ENCODE data around the gene ATRAID. TPM values are rescaled to one million over a fixed set of nuclear protein-coding genes. Genes with fewer than 3 reads are reported as not detected.
"Not testable (repeated sequence)": the region's sequence is repeated elsewhere in the genome, so short reads cannot be mapped to it uniquely, and the experiment has no call there.

Gene ATRAID
- total RNA-seq, 1 donor from 2014 or later, result 284 TPM

DNA sequence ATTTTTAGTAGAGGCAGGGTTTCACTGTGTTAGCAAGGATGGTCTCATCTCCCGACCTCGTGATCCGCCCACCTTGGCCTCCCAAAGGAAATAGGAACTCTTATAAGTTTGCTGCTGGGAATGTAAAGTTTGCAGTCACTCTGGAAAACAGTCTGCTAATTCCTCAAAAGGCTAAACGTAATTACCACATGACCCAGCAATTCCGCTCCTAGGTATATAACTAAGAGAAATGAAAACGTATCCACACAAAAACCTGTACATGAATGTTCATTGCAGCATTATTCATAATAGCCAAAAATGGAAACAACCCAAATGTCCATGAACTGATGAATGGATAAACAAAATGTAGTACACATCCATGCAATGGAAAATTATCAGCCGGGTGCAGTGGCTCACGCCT is 21.9 kb upstream of the ATRAID start:
- H3K27ac ChIP-seq, result no peak overlapping the region
- no peak overlapping the region for H3K4me3 ChIP-seq
- DNase-seq (ENCODE audit: low spot score in 2 of 2), result no peak
- H3K9me3 ChIP-seq, result no peaks in the 10 kb centered on the region
- H3K36me3 ChIP-seq, result no peaks in the 10 kb centered on the region
- peaks cover 0 to 13% of the 10 kb centered on the region in 2 donors for H3K4me1 ChIP-seq
- TF ChIP-seq, protein P1, sequence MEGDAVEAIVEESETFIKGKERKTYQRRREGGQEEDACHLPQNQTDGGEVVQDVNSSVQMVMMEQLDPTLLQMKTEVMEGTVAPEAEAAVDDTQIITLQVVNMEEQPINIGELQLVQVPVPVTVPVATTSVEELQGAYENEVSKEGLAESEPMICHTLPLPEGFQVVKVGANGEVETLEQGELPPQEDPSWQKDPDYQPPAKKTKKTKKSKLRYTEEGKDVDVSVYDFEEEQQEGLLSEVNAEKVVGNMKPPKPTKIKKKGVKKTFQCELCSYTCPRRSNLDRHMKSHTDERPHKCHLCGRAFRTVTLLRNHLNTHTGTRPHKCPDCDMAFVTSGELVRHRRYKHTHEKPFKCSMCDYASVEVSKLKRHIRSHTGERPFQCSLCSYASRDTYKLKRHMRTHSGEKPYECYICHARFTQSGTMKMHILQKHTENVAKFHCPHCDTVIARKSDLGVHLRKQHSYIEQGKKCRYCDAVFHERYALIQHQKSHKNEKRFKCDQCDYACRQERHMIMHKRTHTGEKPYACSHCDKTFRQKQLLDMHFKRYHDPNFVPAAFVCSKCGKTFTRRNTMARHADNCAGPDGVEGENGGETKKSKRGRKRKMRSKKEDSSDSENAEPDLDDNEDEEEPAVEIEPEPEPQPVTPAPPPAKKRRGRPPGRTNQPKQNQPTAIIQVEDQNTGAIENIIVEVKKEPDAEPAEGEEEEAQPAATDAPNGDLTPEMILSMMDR (IDR thresholded peaks at IDR 0.05), result no peak
- H3K27me3 ChIP-seq, result no peaks in the 10 kb centered on the region
- intact Hi-C loops (cut with DNase I), result loop anchor here (2.0 kb wide), 1 partner anchor 91 kb away; no protein-coding TSS in a partner anchor

DNA sequence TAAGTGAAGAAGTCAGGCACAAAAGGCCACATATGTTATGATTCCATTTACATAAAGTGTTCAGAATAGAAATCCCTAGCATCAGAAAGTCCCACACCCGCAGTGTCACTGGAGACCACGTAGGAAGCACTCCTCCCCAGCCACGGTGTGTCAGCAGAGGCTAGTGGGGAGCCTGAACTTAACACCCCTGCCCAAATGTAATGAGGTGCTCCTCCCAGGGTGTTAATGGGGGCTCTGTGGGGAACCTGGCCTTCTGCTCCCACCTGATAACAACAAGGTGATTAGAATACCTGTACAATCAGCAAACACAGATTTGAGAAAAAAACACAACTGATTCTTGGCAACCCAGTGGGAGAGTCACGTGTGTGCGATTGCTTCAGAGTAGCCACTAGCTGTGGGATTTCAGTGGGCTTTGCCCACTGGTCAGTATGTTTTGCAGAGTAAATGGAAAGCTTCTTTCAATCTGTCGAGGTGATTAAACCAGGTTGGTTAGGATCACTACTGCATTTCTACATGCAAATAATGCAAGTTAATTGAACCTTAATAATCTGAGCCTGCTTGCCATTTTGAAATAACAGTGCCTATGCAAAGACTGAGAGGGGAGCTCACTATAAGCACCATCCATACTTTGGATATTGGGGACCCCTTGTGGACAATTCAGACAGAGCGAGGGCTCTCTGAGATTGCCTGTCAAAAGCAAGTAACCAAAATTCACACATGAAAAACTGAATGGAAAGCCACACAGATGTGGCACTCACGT is 20.6 kb upstream of the ATRAID start:
- no peaks in the 10 kb centered on the region for H3K9me3 ChIP-seq
- no peak for DNase-seq (ENCODE audit: low spot score in 2 of 2)
- no peak overlapping the region for H3K27ac ChIP-seq
- H3K36me3 ChIP-seq, result no peaks in the 10 kb centered on the region
- H3K4me3 ChIP-seq, result no peak overlapping the region
- intact Hi-C loops (cut with DNase I), result loop anchor here (1.0 to 2.0 kb wide), 2 partner anchors 21 to 92 kb away; no protein-coding TSS in a partner anchor
- H3K27me3 ChIP-seq, result no peaks in the 10 kb centered on the region
- peaks cover 0 to under 1% of the 10 kb centered on the region in 2 donors for H3K4me1 ChIP-seq
- TF ChIP-seq, protein P1 (IDR thresholded peaks at IDR 0.05), result peak; percentile 42 to 60 (median 56)

DNA sequence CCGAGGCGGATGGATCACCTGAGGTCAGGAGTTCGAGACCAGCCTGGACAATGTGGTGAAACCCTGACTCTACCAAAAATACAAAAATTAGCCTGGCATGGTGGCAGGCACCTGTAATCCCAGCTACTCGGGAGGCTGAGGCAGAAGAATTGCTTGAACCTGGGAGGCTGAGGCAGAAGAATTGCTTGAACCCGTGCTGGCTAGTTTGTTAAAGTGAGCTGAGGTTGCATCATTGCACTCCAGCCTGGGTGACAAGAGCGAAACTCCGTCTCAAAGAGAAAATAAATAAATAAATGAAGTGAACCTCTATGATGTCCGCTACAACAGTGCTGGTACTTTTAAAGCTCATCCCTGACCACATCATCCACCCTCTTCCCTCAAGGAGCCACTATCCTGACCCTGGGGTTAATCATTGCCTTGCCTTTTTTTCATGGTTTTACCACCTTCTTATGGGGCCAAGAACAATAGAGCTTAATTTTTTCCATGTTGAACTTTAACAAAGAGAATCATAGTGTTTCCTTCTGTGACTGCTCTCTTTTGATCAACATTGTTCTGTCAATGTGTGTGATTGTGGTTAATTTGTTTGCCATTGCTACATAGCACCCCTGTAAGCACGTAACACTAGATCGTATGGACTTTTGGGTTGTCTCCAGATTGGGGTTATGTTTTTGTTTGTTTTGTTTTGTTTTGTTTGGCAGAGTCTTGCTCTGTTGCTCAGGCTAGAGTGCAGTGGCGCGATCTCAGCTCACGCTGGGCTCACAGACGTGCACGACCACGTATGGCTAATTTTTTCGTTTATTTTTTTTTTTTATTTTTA is 17.1 kb upstream of the ATRAID start:
- intact Hi-C loops (cut with DNase I), result no loop called here

DNA sequence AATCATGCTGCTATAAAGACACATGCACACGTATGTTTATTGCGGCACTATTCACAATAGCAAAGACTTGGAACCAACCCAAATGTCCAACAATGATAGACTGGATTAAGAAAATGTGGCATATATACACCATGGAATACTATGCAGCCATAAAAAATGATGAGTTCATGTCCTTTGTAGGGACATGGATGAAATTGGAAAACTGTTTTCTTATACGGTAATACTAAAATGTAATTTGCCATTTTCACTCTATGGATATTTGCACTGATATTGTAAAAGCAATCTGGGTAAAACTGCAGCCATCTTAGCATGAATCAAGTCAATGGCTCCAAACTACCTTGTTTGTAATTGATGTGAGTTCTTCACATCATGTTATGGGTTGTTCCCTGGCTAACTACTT is 16.0 kb upstream of the ATRAID start:
- H3K4me1 ChIP-seq; H3K36me3 ChIP-seq; H3K4me3 ChIP-seq; DNase-seq (ENCODE audit: low spot score in 2 of 2); H3K27ac ChIP-seq; H3K27me3 ChIP-seq; intact Hi-C loops (cut with DNase I); H3K9me3 ChIP-seq: not testable (repeated sequence)

More for the DNA sequence above, 17.1 kb upstream of the ATRAID start:
- no peaks in the 10 kb centered on the region for H3K9me3 ChIP-seq
- H3K4me1 ChIP-seq, result no peaks in the 10 kb centered on the region
- no peak overlapping the region for H3K27ac ChIP-seq
- H3K36me3 ChIP-seq, result no peaks in the 10 kb centered on the region
- DNase-seq (ENCODE audit: low spot score in 2 of 2), result no peak
- TF ChIP-seq, protein P1 (IDR thresholded peaks at IDR 0.05), result no peak
- no peaks in the 10 kb centered on the region for H3K27me3 ChIP-seq
- no peak overlapping the region for H3K4me3 ChIP-seq

DNA sequence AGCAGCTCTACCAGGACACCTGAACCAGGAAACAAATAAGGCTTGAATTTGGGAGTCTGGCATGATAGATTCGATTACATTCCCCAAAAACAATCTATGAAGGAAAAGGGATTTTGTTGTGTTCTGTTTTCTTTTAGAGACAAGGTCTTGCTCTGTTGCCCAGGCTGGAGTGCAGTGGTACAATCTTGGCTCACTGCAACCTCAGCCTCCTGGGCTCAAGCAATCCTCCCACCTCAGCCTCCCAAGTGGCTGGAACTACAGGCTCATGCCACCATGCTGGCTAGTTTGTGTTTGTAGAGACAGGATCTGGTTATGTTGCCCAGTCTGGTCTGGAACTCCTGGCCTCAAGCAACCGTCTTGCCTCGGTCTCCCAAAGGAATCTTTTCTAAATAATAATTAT is 13.8 kb upstream of the ATRAID start:
- H3K36me3 ChIP-seq, result peaks cover 12 to 24% of the 10 kb centered on the region in 2 donors
- H3K4me3 ChIP-seq; intact Hi-C loops (cut with DNase I); H3K27me3 ChIP-seq; H3K4me1 ChIP-seq; H3K27ac ChIP-seq; DNase-seq (ENCODE audit: low spot score in 2 of 2); H3K9me3 ChIP-seq: not testable (repeated sequence)

DNA sequence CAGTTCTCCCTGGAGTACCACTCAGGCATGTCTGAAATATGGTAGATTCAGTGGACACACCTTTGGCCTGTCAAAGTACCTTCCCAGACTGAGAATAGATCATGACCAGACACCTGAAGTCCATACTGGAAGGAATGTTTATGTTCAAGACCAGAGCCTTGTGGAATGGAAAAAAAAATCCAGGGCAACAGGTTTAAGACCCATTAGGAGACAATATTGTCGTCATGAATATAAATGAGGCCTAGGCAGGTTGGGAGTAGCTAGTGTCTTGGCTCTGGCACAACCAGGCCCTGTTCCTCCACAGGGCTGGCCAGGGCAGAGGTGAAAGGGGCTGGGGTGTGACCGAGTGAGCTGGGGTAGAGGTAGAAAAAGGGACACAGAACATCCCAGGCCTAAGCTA is 13.2 kb upstream of the ATRAID start:
- TF ChIP-seq, protein P1 (IDR thresholded peaks at IDR 0.05), result no peak
- Histone ChIP-seq H3K4me1 (no peaks in the 10 kb centered on the region), H3K27me3 (no peaks in the 10 kb centered on the region), H3K36me3 (peaks cover 14 to 27% of the 10 kb centered on the region in 2 donors), H3K27ac (no peak overlapping the region), H3K9me3 (no peaks in the 10 kb centered on the region), H3K4me3 (no peak overlapping the region)
- no peak for DNase-seq (ENCODE audit: low spot score in 2 of 2)
- intact Hi-C loops (cut with DNase I), result no loop called here

Data from ascending aorta (tissue), 2 donors.